ENCODE data around the gene SREBF2.

Gene SREBF2

GRCh38 chr22:41893591-41894375 is 60.9 kb downstream of the SREBF2 start:
- no peak for DNase-seq (ENCODE audit: extremely low read depth, insufficient read length)
- no peak for TF ChIP-seq CTCF (IDR thresholded peaks at IDR 0.05; ENCODE audit: insufficient read depth, low read length, poor library complexity, severe bottlenecking)
- no peaks in the 10 kb centered on the region for H3K27me3 ChIP-seq (replicated peaks; ENCODE audit: control insufficient read depth, insufficient read depth, low read length)
- H3K4me3 ChIP-seq (replicated peaks; ENCODE audit: low read depth, low read length) = no peak overlapping the region
- peaks cover 45% of the 10 kb centered on the region for H3K36me3 ChIP-seq (ENCODE audit: control insufficient read depth, insufficient read depth, low read length)

- TF ChIP-seq CTCF (IDR thresholded peaks at IDR 0.05; ENCODE audit: insufficient read depth, low read length, poor library complexity, severe bottlenecking) = no peak
These were observed 65.7 kb downstream of the SREBF2 start for GRCh38 chr22:41898645-41899044.

GRCh38 chr22:41899110-41899509 is 66.2 kb downstream of the SREBF2 start:
- Histone ChIP-seq H3K4me3 (replicated peaks; ENCODE audit: low read depth, low read length) (no peak overlapping the region), H3K27me3 (replicated peaks; ENCODE audit: control insufficient read depth, insufficient read depth, low read length) (no peaks in the 10 kb centered on the region), H3K36me3 (ENCODE audit: control insufficient read depth, insufficient read depth, low read length) (peaks cover 60% of the 10 kb centered on the region)
- no peak for DNase-seq (ENCODE audit: extremely low read depth, insufficient read length)
- no peak for TF ChIP-seq CTCF (IDR thresholded peaks at IDR 0.05; ENCODE audit: insufficient read depth, low read length, poor library complexity, severe bottlenecking)

More at GRCh38 chr22:41898645-41899044, 65.7 kb downstream of the SREBF2 start:
- no peaks in the 10 kb centered on the region for H3K27me3 ChIP-seq (replicated peaks; ENCODE audit: control insufficient read depth, insufficient read depth, low read length)
- DNase-seq (ENCODE audit: extremely low read depth, insufficient read length) = no peak
- H3K4me3 ChIP-seq (replicated peaks; ENCODE audit: low read depth, low read length) = no peak overlapping the region
- peaks cover 63% of the 10 kb centered on the region for H3K36me3 ChIP-seq (ENCODE audit: control insufficient read depth, insufficient read depth, low read length)

GRCh38 chr22:41899992-41900651 is 67.2 kb downstream of the SREBF2 start:
- no peak for TF ChIP-seq CTCF (IDR thresholded peaks at IDR 0.05; ENCODE audit: insufficient read depth, low read length, poor library complexity, severe bottlenecking)
- Histone ChIP-seq H3K27me3 (replicated peaks; ENCODE audit: control insufficient read depth, insufficient read depth, low read length) (no peaks in the 10 kb centered on the region), H3K36me3 (ENCODE audit: control insufficient read depth, insufficient read depth, low read length) (peaks cover 60% of the 10 kb centered on the region)

GRCh38 chr22:41900652-41901312 is 67.9 kb downstream of the SREBF2 start:
- Histone ChIP-seq H3K27me3 (replicated peaks; ENCODE audit: control insufficient read depth, insufficient read depth, low read length) (no peaks in the 10 kb centered on the region), H3K4me3 (replicated peaks; ENCODE audit: low read depth, low read length) (no peak overlapping the region), H3K36me3 (ENCODE audit: control insufficient read depth, insufficient read depth, low read length) (peaks cover 66% of the 10 kb centered on the region)
- no peak for DNase-seq (ENCODE audit: extremely low read depth, insufficient read length)
- no peak for TF ChIP-seq CTCF (IDR thresholded peaks at IDR 0.05; ENCODE audit: insufficient read depth, low read length, poor library complexity, severe bottlenecking)

More at GRCh38 chr22:41899992-41900651, 67.2 kb downstream of the SREBF2 start:
- DNase-seq (ENCODE audit: extremely low read depth, insufficient read length) = no peak
- no peak overlapping the region for H3K4me3 ChIP-seq (replicated peaks; ENCODE audit: low read depth, low read length)

All from GM06990 (cell line).